Measurements from ENCODE around the gene PTGDS.

DNA sequence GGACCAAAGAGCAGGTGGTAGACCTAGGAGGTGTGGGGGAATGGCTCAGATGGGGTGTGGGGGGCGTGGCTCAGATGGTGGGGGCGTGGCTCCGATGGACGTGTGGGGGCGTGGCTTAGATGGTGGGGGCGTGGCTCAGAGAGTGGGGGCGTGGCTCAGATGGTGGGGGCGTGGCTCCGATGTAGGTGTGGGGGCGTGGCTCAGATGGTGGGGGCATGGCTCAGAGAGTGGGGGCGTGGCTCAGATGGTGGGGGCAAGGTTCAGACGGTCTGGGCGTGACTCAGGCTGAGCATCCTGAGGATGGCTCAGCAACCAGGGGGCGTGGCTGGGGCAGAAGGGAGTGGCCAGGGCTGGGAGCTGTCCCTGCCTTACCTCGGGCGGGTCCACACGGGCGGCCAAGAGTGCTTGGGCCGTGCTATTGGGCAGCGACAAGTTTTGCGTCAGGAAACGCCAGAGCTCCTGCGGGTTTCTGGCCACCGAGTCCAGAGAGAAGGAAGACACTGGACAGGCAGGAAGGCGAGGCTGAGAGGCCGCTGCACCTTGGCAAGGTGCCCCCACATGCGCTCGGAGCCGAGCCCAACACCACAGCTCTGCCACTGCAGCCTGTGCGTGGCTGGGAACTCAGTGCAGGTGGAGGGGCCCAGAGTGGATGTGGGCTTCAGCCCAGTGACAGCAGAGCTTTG is 44.8 kb downstream of the PTGDS start:
- TF ChIP-seq, protein P1, sequence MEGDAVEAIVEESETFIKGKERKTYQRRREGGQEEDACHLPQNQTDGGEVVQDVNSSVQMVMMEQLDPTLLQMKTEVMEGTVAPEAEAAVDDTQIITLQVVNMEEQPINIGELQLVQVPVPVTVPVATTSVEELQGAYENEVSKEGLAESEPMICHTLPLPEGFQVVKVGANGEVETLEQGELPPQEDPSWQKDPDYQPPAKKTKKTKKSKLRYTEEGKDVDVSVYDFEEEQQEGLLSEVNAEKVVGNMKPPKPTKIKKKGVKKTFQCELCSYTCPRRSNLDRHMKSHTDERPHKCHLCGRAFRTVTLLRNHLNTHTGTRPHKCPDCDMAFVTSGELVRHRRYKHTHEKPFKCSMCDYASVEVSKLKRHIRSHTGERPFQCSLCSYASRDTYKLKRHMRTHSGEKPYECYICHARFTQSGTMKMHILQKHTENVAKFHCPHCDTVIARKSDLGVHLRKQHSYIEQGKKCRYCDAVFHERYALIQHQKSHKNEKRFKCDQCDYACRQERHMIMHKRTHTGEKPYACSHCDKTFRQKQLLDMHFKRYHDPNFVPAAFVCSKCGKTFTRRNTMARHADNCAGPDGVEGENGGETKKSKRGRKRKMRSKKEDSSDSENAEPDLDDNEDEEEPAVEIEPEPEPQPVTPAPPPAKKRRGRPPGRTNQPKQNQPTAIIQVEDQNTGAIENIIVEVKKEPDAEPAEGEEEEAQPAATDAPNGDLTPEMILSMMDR (IDR thresholded peaks at IDR 0.05; ENCODE audit: borderline replicate concordance, extremely low read depth, low read length, poor library complexity, severe bottlenecking), result no peak
- no peak for TF ChIP-seq EZH2 (IDR thresholded peaks at IDR 0.05; ENCODE audit: borderline replicate concordance, low read depth, low read length, severe bottlenecking)

Data from DND-41 (cell line).